HEK293T (cell line): ENCODE measurements around the gene PRKAG2.

Experiments
- CTCF ChIA-PET: fragments of 350-600 bp; formaldehyde crosslinking; extraction: SDS; loops from one replicate; lab custom pipeline; 2021; ENCODE audit warnings: antibody characterized with exemption, inconsistent platforms; lab: Yijun Ruan, JAX
- POLR2A ChIA-PET: fragments of 350-600 bp; formaldehyde crosslinking; extraction: SDS; loops from one replicate; lab custom pipeline; 2020; ENCODE audit warnings: antibody characterized with exemption, inconsistent platforms; lab: Yijun Ruan, JAX
- DNase-seq: peaks from one replicate; pipeline ENCODE4 v3.0.0; 2012; ENCODE audit warnings: mixed read lengths; ENCODE audit errors: extremely low spot score
- ARNT ChIP-seq: fragments of 450-650 bp; IDR thresholded peaks from 2 replicates; pipeline ENCODE4 v1.6.1; 2017; ENCODE audit warnings: mild to moderate bottlenecking
- BHLHE40 ChIP-seq: fragments of 450-650 bp; IDR thresholded peaks from 2 replicates; pipeline ENCODE4 v1.6.1; 2016; ENCODE audit warnings: mild to moderate bottlenecking, moderate library complexity, borderline replicate concordance
- CTBP1 ChIP-seq: fragments of 450-650 bp; IDR thresholded peaks from 2 replicates; pipeline ENCODE4 v1.6.1; 2016; ENCODE audit warnings: borderline replicate concordance
- ELF4 ChIP-seq: fragments of 450-650 bp; IDR thresholded peaks from 2 replicates; pipeline ENCODE4 v1.6.1; 2017; ENCODE audit warnings: antibody characterized with exemption
- FOXA1 ChIP-seq: fragments of 450-650 bp; IDR thresholded peaks from 2 replicates; pipeline ENCODE4 v1.6.1; 2016; ENCODE audit warnings: mild to moderate bottlenecking
- FOXK2 ChIP-seq: fragments of 450-650 bp; IDR thresholded peaks from 2 replicates; pipeline ENCODE4 v1.6.1; 2016; ENCODE audit warnings: mild to moderate bottlenecking
- FOXM1 ChIP-seq: fragments of 450-650 bp; IDR thresholded peaks from 2 replicates; pipeline ENCODE4 v1.6.1; 2017; ENCODE audit warnings: mild to moderate bottlenecking, borderline replicate concordance
- HDGF ChIP-seq: fragments of 450-650 bp; IDR thresholded peaks from 2 replicates; pipeline ENCODE4 v1.6.1; 2017; ENCODE audit warnings: antibody characterized with exemption, borderline replicate concordance
- L3MBTL2 ChIP-seq: fragments of 450-650 bp; conservative IDR thresholded peaks from 2 replicates; pipeline ENCODE4 v1.6.1; 2016; ENCODE audit warnings: mild to moderate bottlenecking
- LEF1 ChIP-seq: fragments of 450-650 bp; IDR thresholded peaks from 2 replicates; pipeline ENCODE4 v1.6.1; 2017; ENCODE audit warnings: mild to moderate bottlenecking, borderline replicate concordance
- NFRKB ChIP-seq: fragments of 450-650 bp; IDR thresholded peaks from 2 replicates; pipeline ENCODE4 v1.6.1; 2016; ENCODE audit warnings: mild to moderate bottlenecking, moderate library complexity
- SP1 ChIP-seq: fragments of 450-650 bp; IDR thresholded peaks from 2 replicates; pipeline ENCODE4 v1.6.1; 2017
- SUZ12 ChIP-seq: fragments of 450-650 bp; IDR thresholded peaks from 2 replicates; pipeline ENCODE4 v1.6.1; 2016; ENCODE audit warnings: mild to moderate bottlenecking
- TARDBP ChIP-seq: fragments of 450-650 bp; IDR thresholded peaks from 2 replicates; pipeline ENCODE4 v1.6.1; 2016
- ZNF384 ChIP-seq: fragments of 450-650 bp; IDR thresholded peaks from 2 replicates; pipeline ENCODE4 v1.6.1; 2016
- TF ChIP-seq, protein P1 (sequence below): fragments of 450-650 bp; IDR thresholded peaks from 2 replicates; pipeline ENCODE4 v1.6.1; 2016

The PRKAG2 gene

DNA sequence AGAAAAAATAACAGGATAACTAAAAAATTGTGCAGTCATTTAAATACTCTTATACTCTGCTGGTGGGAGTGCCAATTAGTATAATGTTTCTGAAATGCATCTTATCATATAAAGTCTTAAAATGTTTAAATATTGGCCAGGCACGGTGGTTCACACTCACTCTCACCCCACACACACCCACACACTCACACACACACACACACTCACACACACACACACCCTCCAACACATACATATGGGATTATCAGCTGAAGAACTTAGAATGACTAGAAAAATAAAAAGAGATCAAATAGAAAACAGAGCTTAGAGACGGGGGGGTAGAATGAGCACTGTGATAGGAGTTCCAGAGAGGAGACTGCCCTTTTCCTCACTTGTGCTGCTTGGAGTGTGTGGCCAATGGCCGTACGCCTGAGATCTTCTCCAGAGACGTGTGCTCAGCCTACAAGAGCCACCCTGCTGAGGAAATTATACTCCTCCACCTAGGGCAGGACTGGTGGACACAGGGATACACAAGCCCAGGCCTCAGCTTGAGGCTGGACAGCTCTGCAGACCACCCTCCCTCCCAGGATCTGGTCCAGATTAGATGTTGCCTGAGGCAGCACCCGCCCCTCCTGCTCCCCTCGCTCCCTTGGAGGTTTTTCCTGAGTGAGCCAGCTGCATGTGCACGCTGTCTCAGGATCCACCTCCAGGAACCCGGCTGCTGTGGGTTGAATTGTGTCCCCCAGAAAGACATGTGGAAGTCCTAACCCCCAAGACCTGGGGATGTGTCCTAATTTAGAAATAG, 26.5 kb upstream of the PRKAG2 start:
- DNase-seq: no peak
- ChIA-PET CTCF (interaction anchor here (0.6 to 1.2 kb wide), 2 partner anchors 11 to 144 kb away, joined by 3 to 4 read pairs; no protein-coding TSS in a partner anchor), POLR2A (no interaction called here)
- no peak for TF ChIP-seq ELF4
- no peak for TF ChIP-seq ARNT
- TF ChIP-seq SUZ12: no peak
- no peak for TF ChIP-seq FOXA1
- no peak for TF ChIP-seq FOXM1

DNA sequence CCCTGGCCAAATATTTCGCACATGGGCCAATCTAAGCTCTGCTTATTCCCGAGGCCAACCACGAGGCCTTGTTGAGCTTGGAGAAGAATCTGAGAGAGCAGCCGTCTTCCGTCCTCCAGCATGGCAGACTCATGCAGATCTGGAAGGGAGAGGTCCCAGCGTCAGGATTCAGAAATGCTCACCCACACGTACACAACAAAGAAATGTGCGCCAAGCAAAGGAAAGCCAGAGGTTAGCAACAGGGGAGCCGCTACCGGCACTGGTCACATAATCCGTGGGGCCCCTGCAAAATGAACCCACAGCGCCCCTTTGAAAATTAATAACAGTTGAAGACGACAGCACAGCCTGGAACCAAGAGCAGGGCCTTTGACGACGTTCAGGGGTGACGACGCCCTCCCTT, 25.4 kb upstream of the PRKAG2 start:
- ChIA-PET CTCF (no interaction called here), POLR2A (no interaction called here)
- TF ChIP-seq ARNT (no peak), CTBP1 (no peak), NFRKB (no peak), FOXA1 (no peak), SP1 (no peak), BHLHE40 (no peak), FOXK2 (no peak), ELF4 (no peak), TARDBP (no peak), FOXM1 (no peak), LEF1 (no peak), SUZ12 (no peak), L3MBTL2 (no peak), HDGF (no peak), ZNF384 (no peak)
- TF ChIP-seq, protein P1, sequence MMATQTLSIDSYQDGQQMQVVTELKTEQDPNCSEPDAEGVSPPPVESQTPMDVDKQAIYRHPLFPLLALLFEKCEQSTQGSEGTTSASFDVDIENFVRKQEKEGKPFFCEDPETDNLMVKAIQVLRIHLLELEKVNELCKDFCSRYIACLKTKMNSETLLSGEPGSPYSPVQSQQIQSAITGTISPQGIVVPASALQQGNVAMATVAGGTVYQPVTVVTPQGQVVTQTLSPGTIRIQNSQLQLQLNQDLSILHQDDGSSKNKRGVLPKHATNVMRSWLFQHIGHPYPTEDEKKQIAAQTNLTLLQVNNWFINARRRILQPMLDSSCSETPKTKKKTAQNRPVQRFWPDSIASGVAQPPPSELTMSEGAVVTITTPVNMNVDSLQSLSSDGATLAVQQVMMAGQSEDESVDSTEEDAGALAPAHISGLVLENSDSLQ: no peak
- DNase-seq: no peak

DNA sequence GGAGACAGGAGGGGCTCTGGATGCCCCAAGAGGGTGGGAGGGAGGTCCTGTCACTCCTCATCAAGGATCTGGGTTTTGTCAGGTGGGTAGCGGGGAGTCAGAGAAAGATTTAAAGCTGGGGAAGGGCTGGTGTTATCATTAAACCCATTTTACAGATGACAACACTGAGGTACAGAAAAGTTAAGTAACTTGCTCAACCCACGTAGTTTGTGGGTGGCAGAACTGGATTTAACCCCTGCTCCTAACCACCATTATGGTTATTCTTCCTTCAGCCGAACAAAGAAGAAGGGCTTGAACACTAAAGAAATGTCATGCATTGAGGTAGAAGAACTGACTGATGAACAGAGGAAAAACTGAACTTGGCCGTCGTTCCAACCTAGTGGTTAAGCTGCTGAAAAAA, 24.9 kb upstream of the PRKAG2 start:
- TF ChIP-seq ZNF384 (no peak), FOXK2 (no peak)
- CTCF ChIA-PET: no interaction called here
- POLR2A ChIA-PET: interaction anchor here (0.7 kb wide), 1 partner anchor 9 kb away, joined by 3 read pairs; no protein-coding TSS in a partner anchor
- no peak for DNase-seq

DNA sequence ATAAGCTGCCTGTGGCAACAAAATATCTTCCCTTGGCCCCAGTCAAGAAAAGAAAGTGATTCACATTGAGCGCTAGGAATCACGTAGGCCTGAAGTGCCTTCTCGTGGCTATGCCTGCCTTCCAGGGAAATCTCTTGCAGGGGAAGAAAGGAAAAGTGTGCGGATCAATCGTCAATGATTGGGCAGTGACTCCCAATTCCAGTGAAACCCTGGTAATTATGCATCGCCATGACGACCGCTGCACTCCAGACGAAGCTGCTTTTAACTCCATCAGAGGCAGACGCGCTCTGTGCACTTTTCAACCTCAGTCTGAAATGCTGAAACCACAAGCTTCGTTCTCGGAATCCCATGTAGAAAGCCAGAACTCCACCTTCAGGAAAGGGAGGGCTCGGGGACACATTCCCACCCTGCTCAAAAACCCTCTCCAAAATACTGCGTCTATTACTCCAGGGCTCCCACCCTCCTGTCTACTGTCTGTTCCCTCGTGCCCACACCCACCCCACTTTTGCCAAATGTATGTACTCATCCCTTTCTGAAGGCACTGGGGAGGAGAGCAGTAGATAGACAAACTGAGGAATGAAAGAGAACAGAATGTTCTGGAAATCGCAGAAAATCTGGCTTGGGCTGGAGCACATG, 24.2 kb upstream of the PRKAG2 start:
- ChIA-PET POLR2A (interaction anchor here (0.6 to 0.7 kb wide), 2 partner anchors 8 to 24 kb away, joined by 3 read pairs; partner anchors contain the start of gene PRKAG2), CTCF (interaction anchor here (0.6 to 1.5 kb wide), 2 partner anchors 37 to 541 kb away, joined by 3 read pairs; no protein-coding TSS in a partner anchor)
- TF ChIP-seq, protein P1: no peak
- TF ChIP-seq FOXK2: no peak
- TF ChIP-seq ARNT: no peak
- TF ChIP-seq SP1: no peak
- no peak for TF ChIP-seq BHLHE40
- TF ChIP-seq CTBP1: no peak
- TF ChIP-seq LEF1: no peak
- no peak for TF ChIP-seq ELF4
- no peak for DNase-seq

DNA sequence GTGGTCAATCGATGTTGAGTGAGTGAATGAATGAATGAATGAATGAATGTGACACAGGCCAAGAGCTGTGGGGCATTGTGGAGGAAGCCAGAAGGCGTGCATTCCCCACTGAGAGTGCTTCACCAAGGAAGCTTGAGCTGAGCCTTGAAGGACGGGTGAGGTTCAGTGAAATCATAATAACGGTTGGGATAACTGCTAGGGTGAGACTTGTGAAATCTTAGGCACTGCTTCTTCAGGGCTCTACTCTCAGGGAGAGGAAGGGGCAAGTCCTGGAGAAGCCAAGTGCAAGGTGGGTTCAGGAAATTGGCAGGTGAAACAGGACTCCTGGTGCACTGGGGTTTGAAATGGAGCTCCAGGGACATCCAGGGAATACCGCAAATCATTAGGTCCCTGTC, 23.7 kb upstream of the PRKAG2 start:
- CTCF ChIA-PET: interaction anchor here (0.6 to 1.5 kb wide), 2 partner anchors 37 to 541 kb away, joined by 3 read pairs; no protein-coding TSS in a partner anchor
- POLR2A ChIA-PET: interaction anchor here (0.6 kb wide), 1 partner anchor 24 kb away, joined by 3 read pairs; the partner anchor contains the start of gene PRKAG2
- TF ChIP-seq CTBP1: no peak
- no peak for TF ChIP-seq ELF4
- TF ChIP-seq SUZ12: no peak
- TF ChIP-seq SP1: no peak
- no peak for TF ChIP-seq LEF1
- TF ChIP-seq L3MBTL2: no peak
- TF ChIP-seq FOXM1: no peak
- no peak for TF ChIP-seq FOXA1
- TF ChIP-seq BHLHE40: no peak
- TF ChIP-seq FOXK2: no peak
- no peak for TF ChIP-seq ARNT
- DNase-seq: no peak

DNA sequence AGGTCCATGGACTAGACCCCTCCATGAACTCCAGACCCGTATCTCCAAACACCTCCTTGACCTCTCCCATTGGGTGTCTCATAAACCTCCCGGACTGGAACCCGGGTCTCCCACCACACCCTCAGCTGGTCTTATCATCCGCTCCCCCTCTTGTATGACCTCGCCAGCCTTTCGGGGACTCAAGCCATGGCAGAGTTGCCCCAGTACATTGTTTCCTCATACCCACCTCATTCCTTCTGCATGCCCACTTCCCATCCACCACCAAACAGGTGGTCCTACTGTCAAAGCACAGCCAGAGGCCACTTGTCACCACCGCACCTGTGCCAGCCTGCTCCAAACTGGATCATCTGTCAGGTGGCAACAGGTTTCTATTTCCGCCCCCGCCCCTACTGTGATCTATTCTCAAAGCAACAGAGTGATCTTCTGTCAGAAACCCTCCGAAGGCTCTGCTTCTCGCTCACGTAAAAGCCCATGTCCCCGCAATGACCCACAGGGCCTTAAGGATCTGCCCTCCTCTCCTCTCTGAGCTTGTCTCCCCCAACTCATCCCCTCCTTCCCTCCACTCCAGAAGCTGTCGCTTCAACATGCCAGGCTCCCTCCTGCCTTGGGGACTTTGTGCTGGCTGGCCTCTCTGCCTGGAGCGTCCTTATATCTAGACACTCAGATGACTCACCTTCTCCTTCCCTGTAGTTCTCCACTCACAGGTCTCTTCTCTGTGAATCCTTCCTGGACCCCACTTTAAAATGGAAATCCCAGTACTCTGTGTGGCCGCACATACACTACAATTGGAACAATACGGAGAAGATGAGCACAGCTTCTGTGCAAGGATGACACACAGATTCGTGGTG, 22.8 kb upstream of the PRKAG2 start:
- TF ChIP-seq ELF4 (no peak), HDGF (no peak), FOXA1 (no peak), ARNT (no peak), NFRKB (no peak), CTBP1 (no peak)
- TF ChIP-seq, protein P1: no peak
- CTCF ChIA-PET: interaction anchor here (0.7 to 1.5 kb wide), 2 partner anchors 36 to 104 kb away, joined by 3 read pairs; no protein-coding TSS in a partner anchor
- no peak for DNase-seq
- POLR2A ChIA-PET: no interaction called here
